Esophagus squamous epithelium (tissue), 5 donors: ENCODE measurements around the gene RTF1. TPM values are rescaled to one million over a fixed set of nuclear protein-coding genes. Genes with fewer than 3 reads are reported as not detected.
"Not testable (repeated sequence)": the region's sequence is repeated elsewhere in the genome, so short reads cannot be mapped to it uniquely, and the experiment has no call there.

Experiments used
- DNase-seq: peaks from one replicate; lab custom pipeline; 2025; lab: John Stamatoyannopoulos, UW
- H3K27ac ChIP-seq, 4 donors: fragments of 200-600 bp; sonication (generic); one replicate each; pipeline ENCODE4 v1.5.1; 2016 to 2019; ENCODE audit warnings: mild to moderate bottlenecking in 1 of 4
- H3K27me3 ChIP-seq, 4 donors: fragments of 200-600 bp; sonication (generic); 1 replicate in 3 of 4; 2 replicates in 1 of 4; pipeline versions ENCODE4 v1.5.1 to v1.6.0; 2017 to 2021; ENCODE audit warnings: antibody characterized with exemption in 1 of 4
- H3K36me3 ChIP-seq, 3 donors: fragments of 200-600 bp; sonication (generic); one replicate each; pipeline ENCODE4 v1.5.1; 2016 to 2019
- H3K4me1 ChIP-seq, 3 donors: fragments of 200-600 bp; sonication (generic); one replicate each; pipeline ENCODE4 v1.5.1; 2017 to 2019
- H3K4me3 ChIP-seq, 4 donors: fragments of 200-600 bp; sonication (generic); 1 replicate in 3 of 4; 2 replicates in 1 of 4; pipeline ENCODE4 v1.5.1; 2016 to 2019; ENCODE audit warnings: mild to moderate bottlenecking in 2 of 4, moderate library complexity in 1 of 4
- H3K9me3 ChIP-seq, 3 donors: fragments of 200-600 bp; sonication (generic); one replicate each; pipeline ENCODE4 v1.5.1; 2016 to 2019
- POLR2A ChIP-seq, 4 donors: fragments of 450-650 bp; IDR thresholded peaks; one replicate each; pipeline ENCODE4 v1.6.1; 2017; ENCODE audit warnings: antibody characterized with exemption in 4 of 4, mild to moderate bottlenecking in 4 of 4, moderate library complexity in 3 of 4
- WGBS, 2 donors: methylation state at CpG; one replicate each; pipeline ENCODE4 v1.1.5; 2018; 5-methylcytosine and 5-hydroxymethylcytosine counted together
- intact Hi-C: fragments of 100-400 bp; cut with DNase I; formaldehyde crosslinking; loops from one replicate; pipeline ENCODE4 v1.15.0; 2022
- total RNA-seq, 4 donors: library from RNA; depleted of rRNA; stranded (reverse); fragments of >200 nt; gene quantifications; one replicate each; pipeline ENCODE4 v1.1.0, GENCODE V29; 2016
- TF ChIP-seq, protein P1 (sequence below), 6 experiments: fragments of 450-650 bp in 4 of 6; fragments of 200-600 bp in 2 of 6; sonication (generic) in 2 of 6; IDR thresholded peaks; one replicate each; pipeline ENCODE4 v1.5.1; 2016 to 2019; ENCODE audit warnings: antibody characterized with exemption in 6 of 6, mild to moderate bottlenecking in 4 of 6, moderate library complexity in 4 of 6
- donor health status: DM: yes; HTN: yes; CAD: no.

RTF1 gene
- total RNA-seq, 4 donors from 2014 or later = 23.3 to 41.6 (median 33.6) TPM

DNA sequence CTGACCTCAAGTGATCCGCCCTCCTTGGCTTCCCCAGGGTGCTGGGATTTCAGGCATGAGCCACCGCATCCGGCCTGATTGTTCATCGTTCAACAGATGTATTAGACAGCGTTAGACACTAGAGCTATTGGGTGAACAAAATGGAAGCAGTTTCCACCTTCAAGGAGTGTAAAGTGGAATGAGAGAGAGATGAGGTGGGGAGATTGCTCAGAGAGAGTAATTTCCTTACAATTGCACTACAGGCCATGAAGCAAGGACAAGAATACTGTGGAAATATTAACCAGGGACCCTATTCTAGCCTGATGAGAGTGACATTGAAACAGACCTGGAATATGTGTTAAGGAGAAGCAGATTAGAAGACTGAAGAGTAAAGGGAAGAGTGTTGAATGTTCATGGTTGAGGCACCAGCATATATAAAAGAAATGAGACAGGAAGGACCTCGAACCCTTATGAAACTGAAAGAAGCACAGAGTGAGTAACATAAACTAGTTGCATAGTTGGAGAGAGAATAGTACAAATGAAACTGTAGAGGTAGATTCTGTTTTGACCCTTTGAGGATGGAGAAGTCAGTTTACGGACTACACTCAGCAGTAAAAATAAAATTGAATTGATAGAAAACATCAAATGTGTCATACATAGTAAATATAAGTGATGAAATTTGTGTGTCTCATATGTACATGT is 7.2 kb downstream of the RTF1 start:
- Histone ChIP-seq H3K9me3 (no peaks in the 10 kb centered on the region), H3K4me3 (no peak overlapping the region), H3K27ac (no peak overlapping the region), H3K36me3 (no peaks in the 10 kb centered on the region), H3K27me3 (no peaks in the 10 kb centered on the region), H3K4me1 (peaks cover 0 to 28% (median 0%) of the 10 kb centered on the region in 3 donors)
- 88 to 90% methylated on average over 7 of the region's 7 CpGs for WGBS, 2 donors
- DNase-seq = no peak
- TF ChIP-seq POLR2A (IDR thresholded peaks at IDR 0.05) = no peak
- TF ChIP-seq, protein P1, sequence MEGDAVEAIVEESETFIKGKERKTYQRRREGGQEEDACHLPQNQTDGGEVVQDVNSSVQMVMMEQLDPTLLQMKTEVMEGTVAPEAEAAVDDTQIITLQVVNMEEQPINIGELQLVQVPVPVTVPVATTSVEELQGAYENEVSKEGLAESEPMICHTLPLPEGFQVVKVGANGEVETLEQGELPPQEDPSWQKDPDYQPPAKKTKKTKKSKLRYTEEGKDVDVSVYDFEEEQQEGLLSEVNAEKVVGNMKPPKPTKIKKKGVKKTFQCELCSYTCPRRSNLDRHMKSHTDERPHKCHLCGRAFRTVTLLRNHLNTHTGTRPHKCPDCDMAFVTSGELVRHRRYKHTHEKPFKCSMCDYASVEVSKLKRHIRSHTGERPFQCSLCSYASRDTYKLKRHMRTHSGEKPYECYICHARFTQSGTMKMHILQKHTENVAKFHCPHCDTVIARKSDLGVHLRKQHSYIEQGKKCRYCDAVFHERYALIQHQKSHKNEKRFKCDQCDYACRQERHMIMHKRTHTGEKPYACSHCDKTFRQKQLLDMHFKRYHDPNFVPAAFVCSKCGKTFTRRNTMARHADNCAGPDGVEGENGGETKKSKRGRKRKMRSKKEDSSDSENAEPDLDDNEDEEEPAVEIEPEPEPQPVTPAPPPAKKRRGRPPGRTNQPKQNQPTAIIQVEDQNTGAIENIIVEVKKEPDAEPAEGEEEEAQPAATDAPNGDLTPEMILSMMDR (IDR thresholded peaks at IDR 0.05) = no peak
- intact Hi-C loops = no loop called here

DNA sequence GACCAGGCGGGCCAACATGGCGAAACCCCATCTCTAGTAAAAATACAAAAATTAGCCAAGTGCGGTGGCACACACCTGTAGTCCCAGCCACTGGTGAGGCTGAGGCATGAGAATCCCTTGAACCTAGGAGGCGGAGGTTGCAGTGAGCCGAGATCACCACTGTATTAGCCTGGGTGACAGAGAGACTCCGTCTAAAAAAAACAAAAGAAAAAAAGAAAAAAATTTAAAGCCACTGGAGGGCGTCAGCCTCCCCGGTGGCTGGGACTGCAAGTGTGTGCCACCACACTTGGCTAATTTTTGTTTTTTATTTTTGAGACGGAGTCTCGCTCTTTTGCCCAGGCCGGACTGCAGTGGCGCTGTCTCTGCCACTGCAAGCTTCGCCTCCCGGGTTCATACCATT is 7.9 kb downstream of the RTF1 start:
- H3K4me3 ChIP-seq = no peak overlapping the region
- H3K27me3 ChIP-seq = no peaks in the 10 kb centered on the region
- no peaks in the 10 kb centered on the region for H3K36me3 ChIP-seq
- no peak for DNase-seq
- no peak overlapping the region for H3K27ac ChIP-seq
- intact Hi-C loops = no loop called here
- 91 to 92% methylated on average over 14 of the region's 14 CpGs for WGBS, 2 donors
- H3K4me1 ChIP-seq = peaks cover 0 to 23% (median 0%) of the 10 kb centered on the region in 3 donors
- no peaks in the 10 kb centered on the region for H3K9me3 ChIP-seq
- TF ChIP-seq, protein P1 (IDR thresholded peaks at IDR 0.05) = no peak
- no peak for TF ChIP-seq POLR2A (IDR thresholded peaks at IDR 0.05)

DNA sequence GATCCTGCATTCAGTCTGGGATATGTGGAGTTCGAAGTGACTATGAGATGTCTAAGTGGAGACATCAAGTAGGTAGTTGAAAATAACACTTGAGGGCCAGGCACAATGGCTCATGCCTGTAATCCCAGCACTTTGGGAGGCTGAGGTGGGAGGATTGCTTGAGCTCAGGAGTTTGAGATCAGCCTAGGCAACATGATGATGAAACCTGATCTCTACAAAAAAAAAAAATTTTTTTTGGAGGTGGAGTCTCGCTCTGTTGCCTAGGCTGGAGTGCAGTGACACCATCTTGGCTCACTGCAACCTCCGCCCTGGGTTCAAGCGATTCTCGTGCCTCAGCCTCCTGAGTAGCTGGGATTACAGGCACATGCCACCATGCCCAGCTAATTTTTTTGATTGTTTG is 9.0 kb downstream of the RTF1 start:
- H3K36me3 ChIP-seq, H3K9me3 ChIP-seq, DNase-seq, H3K4me3 ChIP-seq, H3K27ac ChIP-seq, H3K27me3 ChIP-seq, intact Hi-C loops: not testable (repeated sequence)
- H3K4me1 ChIP-seq = peaks cover 0 to 12% (median 0%) of the 10 kb centered on the region in 3 donors
- WGBS, 2 donors = 95 to 96% methylated on average over 5 of the region's 5 CpGs

DNA sequence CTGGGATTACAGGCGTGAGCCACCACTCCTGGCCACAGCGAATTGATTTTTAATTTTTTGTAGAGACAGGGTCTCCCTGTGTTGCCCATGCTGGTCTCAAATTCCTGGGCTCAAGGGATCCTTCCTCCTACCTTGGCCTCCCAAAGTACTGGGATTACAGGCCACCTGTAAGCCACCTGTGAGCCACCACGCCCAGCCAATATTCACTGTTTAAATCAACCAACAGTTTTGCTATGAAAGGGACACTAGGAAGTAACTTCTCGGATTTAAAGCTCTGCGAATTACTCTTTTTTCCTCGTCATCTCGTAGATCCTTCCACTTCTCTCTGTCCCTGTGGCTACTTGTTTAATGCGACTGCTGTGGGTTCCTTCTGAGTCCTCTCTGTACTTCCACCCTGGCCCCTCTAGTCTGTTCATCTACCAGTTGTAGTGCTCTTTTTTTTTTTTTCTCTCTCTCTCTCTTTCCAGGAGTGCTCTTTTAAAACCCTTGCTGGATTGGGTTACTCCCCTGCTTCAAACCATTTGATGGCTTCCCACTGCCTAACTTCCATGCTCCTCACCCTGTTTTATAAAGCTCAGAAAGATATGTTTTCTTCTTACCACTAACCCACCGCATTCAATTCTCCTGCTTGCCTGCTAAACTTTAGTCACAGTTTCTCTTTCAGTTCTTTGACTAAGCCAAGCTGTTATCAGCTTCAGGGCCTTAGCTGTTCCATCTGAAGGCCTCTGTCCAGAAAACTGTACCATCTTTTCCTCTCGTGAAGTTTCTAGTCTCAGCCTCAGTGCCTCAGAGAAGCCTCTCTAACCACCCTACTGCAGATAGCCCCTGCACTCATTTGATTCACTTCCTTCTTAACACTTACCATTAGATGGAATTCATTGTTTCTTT is 12.4 kb downstream of the RTF1 start:
- Histone ChIP-seq H3K4me1 (no peaks in the 10 kb centered on the region), H3K36me3 (peaks cover 0 to 27% (median 0%) of the 10 kb centered on the region in 3 donors), H3K27me3 (no peaks in the 10 kb centered on the region), H3K9me3 (no peaks in the 10 kb centered on the region), H3K27ac (no peak overlapping the region), H3K4me3 (no peak overlapping the region)
- no peak for TF ChIP-seq POLR2A (IDR thresholded peaks at IDR 0.05)
- TF ChIP-seq, protein P1 (IDR thresholded peaks at IDR 0.05) = no peak
- 77 to 78% methylated on average over 10 of the region's 10 CpGs for WGBS, 2 donors
- intact Hi-C loops = no loop called here
- DNase-seq = no peak

DNA sequence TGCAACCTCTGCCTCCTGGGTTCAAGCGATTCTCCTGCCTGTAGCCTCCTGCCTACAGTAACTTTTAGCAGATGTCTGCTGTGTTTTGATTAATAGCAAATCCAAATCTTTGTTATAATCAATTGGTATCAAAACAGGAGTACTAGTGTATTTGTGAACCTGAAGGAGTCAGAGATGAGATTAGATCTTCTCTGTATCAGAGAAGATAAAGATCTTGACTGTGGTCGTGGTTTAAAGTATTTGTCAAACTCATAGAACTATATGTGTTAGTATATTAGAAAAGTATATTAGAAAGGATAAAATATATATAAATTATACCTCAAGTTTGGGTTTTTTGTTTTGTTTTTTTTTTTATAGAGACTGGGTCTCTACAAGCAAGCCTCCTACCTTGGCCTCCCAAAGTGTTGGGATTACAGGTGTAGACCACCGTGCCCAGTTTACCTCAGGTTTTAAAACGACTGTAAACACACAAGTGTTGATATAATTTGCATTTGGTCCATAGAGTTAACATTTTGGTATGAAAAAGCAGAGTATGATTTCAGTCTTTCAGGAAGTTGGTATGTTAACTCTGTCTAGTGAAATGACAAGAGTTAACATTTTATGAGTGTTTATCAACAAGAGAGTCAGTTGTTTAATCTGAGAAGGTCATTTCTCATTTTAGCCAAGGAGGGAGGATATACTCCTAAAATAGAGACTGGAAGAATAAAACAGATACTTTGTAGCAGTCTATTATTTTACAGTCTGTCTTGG is 18.3 kb downstream of the RTF1 start:
- DNase-seq = no peak
- no peaks in the 10 kb centered on the region for H3K4me1 ChIP-seq
- H3K36me3 ChIP-seq = peaks cover 0 to 61% (median 5%) of the 10 kb centered on the region in 3 donors
- no peaks in the 10 kb centered on the region for H3K9me3 ChIP-seq
- H3K4me3 ChIP-seq = no peak overlapping the region
- H3K27ac ChIP-seq = no peak overlapping the region
- TF ChIP-seq, protein P1 (IDR thresholded peaks at IDR 0.05) = no peak
- no peak for TF ChIP-seq POLR2A (IDR thresholded peaks at IDR 0.05)
- intact Hi-C loops = no loop called here
- no peaks in the 10 kb centered on the region for H3K27me3 ChIP-seq
- 75 to 80% methylated on average over 4 of the region's 4 CpGs for WGBS, 2 donors
